Measurements from ENCODE around the gene ABCC10. TPM values are rescaled to one million over a fixed set of nuclear protein-coding genes. Genes with fewer than 3 reads are reported as not detected.
"Not testable (repeated sequence)": the region's sequence is repeated elsewhere in the genome, so short reads cannot be mapped to it uniquely, and the experiment has no call there.

ABCC10 gene
- total RNA-seq, 1 donor from 2014 or later = 10.6 TPM

DNA sequence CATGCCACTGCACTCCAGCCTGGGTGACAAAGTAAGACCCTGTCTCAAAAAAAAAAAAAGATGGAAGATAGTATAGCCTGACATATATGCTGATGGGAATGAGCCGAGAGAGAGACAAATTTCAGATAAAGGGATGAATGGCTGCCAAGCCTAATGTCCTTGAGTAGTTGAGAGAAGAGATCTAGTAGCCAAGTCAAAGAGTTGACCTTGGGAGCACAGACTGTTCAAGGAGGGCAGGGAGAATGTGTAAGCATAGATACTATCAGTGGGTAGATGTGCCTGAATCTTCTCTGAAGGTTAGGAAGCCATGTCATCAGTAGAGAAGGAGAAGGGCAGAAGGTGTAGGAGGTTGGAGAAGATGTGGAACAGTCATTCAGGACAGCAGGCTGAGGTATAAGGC, 20.0 kb upstream of the ABCC10 start:
- DNase-seq (ENCODE audit: low spot score) = no peak

DNA sequence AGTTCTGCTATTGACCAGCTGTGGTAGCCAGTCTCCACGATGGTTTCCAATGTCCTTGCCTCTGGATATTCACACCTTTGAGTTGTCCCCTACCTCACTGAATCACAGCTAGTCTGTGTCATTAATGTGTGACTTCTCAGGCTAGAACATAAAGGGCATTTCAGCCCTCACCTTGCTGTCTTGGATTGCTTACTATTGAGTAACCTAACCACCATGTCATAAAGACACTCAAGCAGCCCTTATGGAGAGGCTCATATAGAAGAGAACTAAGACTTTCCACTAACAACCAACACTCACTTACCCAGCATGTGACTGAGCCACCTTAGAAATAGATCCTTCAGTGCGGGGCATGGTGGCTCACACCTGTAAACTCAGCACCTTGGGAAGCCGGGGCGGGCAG, 19.1 kb upstream of the ABCC10 start:
- DNase-seq (ENCODE audit: low spot score) = no peak

DNA sequence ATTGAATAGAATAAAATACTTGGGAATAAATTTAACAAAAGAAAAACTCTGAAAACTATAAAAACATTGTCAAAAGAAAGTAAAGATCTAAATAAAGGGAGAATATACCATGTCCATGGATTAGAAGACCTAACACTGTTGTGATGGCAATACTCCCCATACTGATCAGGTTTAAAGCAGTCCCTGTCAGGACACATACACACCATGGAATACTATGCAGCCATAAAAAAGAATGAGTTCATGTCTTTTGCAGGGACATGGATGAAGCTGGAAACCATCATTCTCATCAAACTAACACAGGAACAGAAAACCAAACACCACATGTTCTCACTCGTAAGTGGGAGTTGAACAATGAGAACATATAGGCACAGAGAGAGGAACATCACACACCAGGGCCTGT, 16.6 kb upstream of the ABCC10 start:
- DNase-seq (ENCODE audit: low spot score) = not testable (repeated sequence)

DNA sequence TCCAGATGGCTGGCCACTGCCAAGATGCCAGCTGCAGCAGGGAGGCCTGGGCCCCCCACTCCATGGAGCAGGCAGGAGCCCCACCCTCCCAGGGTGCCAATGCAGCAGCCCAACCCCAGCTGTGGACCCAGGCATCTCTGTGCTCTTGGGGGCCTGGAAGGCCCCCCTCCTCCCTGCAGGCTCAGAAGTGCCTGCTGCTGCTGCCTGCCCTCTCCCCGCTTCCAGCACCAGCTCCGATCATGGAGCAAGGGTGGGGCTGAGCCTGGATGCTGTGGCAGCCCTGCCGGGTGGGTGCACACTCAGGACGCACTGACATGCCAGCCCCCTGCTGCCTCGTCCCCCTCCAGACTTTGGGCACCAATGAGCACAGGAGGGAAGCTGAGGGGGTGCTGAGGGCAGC, 14.8 kb upstream of the ABCC10 start:
- DNase-seq (ENCODE audit: low spot score) = no peak

DNA sequence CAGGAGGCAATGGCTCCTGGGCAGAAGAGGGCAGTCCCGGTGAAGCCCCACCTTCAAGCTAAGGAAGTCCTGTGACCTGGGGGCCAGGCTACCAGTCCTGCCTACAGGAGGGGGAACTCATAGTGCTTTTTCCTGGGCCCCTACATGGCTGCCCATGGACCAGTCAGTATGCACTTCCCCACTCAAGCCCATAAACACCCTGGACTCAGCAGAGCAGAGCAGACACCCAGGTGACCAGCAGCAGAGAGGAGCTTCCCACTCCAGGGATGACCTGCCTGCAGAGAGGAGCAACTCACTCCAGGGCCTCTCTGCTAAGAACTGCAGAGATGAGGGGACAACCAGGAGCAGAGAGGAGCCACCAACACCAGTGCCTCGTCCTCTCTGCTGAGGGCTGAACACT, 14.3 kb upstream of the ABCC10 start:
- no peak for DNase-seq (ENCODE audit: low spot score)

DNA sequence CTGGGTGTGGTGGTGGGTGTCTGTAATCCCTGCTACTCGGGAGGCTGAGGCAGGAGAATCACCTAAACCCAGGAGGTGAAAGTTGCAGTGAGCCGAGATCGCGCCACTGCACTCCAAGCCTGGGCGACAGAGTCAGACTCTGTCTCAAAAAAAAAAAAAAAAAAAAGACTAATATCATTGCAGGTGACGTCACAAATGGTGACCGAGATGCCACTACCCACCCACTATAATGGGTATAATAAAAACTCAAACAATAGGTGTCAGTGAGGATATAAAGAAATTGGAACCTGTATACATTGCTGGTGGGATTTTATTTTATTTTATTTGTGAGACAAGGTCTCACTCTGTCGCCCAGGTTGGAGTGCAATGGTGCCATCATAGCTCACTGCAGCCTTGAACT, 12.1 kb upstream of the ABCC10 start:
- DNase-seq (ENCODE audit: low spot score) = not testable (repeated sequence)

DNA sequence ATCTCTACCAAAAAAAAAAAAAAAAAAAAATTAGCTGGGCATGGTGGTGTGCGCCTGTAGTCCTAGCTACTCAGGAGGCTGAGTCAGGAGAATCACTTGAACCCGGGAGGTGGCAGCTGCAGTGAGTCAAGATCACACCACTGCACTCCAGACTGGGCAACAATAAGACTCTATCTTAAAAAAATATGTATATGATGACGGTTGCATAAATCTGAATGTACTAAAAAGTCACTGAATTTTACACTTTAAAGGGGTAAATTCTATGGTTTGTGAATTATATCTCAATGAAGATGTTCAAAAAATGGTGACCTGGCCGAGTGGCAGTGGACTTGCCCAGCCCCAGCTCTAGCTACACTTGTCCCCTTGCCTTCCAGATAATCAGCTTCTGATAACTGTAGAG, 10.4 kb upstream of the ABCC10 start:
- no peak for DNase-seq (ENCODE audit: low spot score)

DNA sequence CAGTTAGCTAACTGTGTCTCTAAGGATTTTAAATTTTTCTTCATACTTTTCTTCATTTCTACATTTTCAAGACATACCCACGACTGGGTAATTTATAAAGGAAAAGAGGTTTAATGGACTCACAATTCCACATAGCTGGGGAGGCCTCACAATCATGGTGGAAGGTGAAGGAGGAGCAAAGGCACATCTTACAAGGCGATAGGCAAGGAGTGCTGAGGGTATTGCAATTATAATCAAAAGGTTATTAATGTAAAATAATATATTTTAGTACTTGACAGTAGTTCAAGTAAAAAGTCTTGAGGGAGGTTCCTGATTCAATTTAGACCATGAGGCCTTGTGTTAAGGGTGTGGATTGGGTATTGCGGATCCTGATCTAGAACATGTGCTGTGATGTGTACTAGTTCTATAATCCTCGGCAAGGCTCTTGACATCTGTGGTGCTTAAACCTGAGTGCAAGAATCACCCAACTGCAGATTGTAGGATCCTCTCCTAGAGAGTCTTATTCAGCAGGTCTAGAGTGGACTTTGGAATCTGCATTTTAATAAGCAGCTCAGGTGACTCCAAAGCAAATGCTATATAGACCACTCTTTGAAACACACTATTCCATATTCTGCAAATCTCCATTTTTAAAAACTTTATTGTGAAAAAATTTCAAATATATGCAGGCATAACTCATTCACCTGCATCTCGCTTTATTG, 7.2 kb upstream of the ABCC10 start:
- no peak for DNase-seq (ENCODE audit: low spot score)

DNA sequence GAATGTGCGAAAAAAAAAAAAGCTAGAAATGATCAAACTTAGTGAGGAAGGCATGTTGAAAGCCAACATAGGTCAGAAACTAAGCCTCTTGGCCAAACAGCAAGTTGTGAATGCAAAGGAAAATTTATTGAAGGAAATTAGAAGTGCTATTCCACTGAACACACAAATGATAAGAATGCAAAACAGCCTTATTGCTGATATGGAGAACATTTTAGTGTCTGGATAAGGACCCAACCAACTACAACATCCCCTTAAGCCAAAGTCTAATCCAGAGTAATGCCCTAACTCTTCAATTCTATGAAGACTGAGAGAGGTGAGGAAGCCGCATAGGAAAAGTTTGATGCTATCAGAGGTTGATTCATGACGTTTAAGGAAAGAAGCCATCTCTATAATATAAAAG, 5.5 kb upstream of the ABCC10 start:
- DNase-seq (ENCODE audit: low spot score) = no peak

DNA sequence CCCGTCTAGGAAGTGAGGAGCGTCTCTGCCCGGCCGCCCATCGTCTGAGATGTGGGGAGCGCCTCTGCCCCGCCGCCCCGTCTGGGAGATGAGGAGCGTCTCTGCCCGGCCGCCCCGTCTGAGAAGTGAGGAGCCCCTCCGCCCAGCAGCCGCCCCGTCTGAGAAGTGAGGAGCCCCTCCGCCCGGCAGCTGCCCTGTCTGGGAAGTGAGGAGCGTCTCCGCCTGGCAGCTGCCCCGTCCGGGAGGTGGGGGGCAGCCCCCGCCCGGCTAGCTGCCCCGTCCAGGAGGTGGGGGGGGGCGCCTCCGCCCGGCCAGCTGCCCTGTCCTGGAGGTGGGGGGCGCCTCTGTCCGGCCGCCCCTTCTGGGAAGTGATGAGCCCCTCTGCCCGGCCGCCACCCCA, 2.3 kb upstream of the ABCC10 start:
- not testable (repeated sequence) for DNase-seq (ENCODE audit: low spot score)

DNA sequence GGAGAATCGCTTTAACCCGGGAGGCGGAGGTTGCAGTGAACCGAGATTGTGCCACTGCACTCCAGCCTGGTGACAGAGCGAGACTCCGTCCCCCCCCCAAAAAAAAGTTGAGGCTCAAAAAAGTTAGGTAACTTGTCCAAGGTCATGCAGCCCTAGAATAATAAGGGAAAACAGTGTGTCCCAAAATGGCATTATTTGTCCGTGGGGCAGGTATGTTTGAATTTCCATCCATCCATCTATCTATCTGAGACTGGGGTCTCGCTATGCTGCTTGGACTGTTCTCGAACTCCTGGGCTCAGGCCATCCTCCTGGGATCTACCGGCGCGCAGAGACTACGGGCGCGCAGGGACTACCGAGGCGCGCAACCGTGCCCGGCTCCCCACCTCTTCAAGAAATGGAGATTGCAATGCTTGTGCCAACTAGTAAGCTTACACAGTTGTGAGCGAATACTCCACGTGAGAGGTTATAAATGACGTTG, 374 bp upstream of the ABCC10 start:
- no peak for DNase-seq (ENCODE audit: low spot score)

DNA sequence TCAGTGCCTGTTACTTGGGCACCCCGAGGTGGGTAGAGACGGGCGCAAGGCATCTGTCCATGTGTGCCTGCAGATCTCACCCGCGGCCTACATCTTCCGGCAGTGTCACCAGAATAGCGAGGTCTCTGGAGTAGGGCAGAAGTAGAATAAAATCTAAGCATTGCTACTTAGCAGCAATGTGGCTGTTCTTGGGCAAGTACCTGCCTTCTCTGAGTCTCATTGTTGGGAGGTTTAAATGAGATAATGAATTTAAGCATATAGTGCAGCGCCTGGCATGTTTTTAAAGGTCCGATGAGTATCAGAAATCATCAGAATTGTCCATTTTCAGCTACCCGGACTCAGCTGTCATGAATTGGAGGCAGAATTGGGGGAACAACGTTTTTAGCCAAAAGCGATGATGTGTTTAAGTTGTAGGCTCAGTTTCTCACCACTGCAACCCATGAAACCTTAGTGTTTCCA, 800 bp downstream of the ABCC10 start:
- DNase-seq (ENCODE audit: low spot score) = no peak

DNA sequence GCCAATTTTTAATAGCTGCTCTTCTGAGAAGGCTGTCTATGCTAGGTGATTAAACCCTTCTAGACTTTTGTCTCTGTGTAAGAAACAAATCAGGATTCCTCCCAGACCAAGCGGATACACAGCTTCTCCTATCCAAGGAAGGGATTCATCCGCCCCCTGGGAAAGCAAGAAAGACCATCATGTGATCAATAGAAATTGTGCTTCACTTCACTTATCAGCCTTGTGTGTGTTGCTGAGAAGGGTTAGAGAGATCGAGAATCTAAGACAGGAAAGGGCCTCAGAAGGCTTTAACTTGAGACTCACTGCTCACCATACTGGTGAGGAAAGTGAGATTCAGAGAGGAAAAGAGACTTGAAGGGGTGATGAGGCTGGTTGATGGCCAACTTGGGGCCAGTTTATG, 1.5 kb downstream of the ABCC10 start:
- no peak for DNase-seq (ENCODE audit: low spot score)

DNA sequence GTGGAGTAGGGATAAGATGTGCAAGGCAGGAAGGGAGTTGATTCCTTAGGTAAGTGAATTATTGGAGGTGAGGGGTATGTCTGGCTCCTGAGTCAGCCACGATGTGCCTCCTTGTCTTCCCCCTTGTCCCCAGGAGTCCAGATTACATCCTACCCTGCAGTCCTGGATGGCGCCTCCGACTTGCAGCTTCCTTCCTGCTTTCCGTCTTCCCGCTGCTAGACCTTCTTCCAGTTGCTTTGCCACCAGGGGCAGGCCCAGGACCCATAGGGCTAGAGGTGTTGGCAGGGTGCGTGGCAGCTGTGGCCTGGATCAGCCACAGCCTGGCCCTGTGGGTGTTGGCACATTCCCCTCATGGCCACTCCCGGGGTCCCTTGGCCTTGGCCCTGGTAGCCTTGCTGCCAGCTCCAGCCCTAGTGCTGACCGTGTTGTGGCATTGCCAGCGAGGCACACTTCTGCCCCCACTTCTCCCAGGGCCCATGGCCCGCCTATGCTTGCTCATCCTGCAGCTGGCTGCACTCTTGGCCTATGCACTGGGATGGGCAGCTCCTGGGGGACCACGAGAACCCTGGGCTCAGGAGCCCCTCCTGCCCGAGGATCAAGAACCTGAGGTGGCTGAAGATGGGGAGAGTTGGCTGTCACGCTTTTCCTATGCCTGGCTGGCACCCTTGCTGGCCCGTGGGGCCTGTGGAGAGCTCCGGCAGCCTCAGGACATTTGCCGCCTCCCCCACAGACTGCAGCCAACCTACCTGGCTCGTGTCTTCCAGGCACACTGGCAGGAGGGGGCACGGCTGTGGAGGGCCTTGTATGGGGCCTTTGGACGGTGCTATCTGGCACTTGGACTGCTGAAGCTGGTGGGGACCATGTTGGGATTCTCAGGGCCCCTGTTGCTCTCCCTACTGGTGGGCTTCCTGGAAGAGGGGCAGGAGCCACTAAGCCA, 4.9 kb downstream of the ABCC10 start:
- DNase-seq (ENCODE audit: low spot score) = no peak

DNA sequence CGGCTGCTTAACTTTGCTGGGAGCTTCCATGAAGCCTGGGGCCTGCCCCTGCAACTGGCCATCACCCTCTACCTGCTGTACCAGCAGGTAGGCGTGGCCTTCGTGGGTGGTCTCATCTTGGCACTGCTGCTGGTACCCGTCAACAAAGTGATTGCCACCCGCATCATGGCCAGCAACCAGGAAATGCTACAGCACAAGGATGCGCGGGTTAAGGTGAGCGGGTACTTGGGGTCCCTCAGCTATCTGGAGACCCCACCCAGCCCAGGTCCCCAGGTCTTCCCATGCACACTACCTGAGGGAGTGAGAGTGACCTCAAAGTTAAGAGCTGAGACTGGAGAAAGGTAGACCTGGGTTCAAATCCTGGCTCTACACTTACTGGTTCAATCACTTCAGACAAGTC, 5.8 kb downstream of the ABCC10 start:
- no peak for DNase-seq (ENCODE audit: low spot score)

DNA sequence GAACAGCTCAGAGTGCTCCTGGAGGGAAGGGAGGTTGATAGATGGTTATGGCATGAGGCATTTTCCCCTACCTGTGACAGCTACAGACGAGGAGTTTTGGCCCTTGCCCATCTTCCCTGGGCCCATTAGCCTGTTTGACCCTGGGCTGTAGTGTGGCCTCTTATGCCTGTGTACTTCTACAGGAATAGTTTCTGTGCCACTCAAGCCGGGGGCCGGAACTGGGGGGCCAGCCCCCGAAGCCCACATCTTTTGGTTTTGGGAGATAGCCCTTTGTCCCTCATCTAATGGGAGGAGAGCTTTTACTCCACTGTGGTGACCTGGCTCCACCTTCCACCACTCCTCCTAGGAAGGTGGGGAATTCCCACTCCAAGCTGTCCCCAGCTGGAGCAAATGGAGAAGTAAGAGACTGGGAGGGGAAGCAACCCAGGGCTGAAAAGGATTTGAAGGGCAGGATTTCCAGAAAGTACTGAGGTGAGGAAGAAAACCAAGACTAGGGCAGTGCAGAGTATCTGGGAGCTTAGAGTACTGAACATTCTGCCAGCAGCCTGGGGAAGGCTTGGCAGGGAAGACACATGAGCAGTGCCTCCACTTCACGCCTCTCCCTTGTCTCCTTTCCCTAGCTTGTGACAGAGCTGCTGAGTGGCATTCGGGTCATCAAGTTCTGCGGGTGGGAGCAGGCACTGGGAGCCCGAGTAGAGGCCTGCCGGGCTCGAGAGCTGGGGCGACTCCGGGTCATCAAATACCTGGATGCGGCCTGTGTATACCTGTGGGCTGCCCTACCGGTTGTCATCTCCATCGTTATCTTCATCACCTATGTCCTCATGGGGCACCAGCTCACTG, 6.9 kb downstream of the ABCC10 start:
- DNase-seq (ENCODE audit: low spot score) = no peak

DNA sequence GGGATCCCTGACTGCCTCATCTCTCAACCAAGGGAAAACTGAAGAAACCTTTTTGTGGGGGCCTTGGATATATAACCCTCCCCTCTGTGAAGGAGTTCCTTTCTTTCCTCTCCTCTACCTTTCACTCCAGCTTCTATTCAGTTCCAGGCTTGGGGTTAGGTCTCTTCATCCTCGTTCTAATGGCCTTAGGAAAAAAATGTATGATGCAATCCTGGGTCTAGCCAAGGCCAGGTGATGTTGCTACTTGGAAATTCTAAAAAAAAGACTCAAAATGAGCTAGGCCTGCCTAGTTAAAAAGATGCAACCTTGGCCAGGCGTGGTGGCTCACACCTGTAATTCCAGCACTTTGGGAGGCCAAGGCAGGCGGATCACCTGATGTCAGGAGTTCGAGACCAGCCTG, 7.6 kb downstream of the ABCC10 start:
- no peak for DNase-seq (ENCODE audit: low spot score)

DNA sequence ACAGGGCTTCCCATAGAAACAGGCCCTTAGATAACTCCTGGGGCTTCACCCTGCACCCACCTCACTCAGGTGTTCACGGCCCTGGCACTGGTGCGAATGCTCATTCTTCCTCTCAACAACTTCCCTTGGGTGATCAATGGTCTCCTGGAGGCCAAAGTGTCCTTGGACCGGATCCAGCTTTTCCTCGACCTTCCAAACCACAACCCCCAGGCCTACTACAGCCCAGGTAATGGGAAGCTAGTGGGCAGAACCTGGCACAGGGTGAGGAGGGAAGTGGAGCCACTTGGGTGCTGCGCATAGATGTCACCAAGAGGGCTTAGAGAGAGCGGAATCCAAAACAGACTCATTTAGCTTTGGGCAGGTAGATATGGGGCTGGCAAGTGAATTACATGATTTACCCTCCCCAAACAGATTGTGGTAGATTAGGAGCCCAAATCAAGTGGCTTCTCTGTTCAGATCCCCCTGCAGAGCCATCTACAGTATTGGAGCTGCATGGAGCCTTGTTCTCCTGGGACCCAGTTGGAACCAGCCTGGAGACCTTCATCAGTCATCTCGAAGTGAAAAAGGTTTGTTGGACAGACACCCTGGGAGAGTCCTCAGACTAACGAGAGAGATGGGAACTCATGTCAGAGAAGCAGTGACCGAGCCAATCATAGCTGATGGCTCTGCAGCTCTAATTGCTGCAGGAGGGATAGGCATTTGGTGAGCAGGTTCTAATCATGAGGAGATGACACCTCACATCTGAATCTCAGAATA, 8.5 kb downstream of the ABCC10 start:
- DNase-seq (ENCODE audit: low spot score) = no peak

DNA sequence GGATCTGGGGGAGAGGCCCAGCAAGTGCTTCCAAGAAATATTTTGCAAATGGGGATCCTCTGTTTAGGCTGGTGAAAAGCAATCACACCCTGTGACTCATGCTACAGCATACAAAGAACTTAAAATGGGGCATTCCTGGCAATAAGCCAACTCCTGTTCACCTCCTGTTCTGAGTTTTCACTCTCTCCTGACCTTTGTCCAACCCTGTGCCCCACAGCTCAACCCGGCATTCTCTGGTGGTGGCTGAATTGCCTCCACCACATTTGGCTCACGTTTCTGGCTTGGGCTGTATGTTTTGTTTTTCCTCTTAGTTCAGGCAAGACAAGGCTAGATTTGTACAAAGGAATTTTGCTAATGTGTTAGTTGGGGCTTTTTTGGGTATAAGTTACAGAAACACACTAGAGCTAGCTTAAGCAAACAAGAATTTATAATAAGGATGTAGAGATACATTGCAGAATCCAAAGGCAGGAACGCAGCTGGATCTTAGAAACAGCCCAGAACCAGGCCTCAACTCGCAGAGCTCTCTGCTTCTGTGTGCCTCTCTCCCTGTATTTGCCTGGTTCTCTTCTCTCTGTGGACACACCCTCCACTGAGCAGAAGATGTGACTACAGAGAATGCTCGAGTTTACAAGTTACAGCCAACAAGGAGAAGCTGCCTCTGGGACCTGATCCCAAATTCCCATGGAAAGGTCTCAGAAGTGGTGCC, 9.4 kb downstream of the ABCC10 start:
- peak; percentile 83 for DNase-seq (ENCODE audit: low spot score)

DNA sequence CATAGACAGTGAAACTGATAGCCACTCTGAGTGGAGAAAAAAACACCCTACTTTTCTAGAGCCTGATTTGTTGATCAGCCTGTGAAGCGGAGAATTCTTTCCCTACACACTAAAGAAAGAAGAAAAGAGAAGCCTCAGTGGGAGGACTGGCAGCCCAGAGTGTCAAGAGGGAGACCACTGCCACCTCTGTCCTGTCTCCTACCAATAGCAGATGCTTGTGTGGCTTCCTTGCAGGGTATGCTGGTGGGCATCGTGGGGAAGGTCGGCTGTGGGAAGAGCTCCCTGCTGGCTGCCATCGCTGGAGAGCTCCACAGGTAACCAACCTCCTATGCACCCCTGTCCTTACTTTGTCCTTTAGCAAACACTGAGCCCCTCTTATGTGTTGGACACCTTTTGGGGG, 10.4 kb downstream of the ABCC10 start:
- DNase-seq (ENCODE audit: low spot score) = no peak

DNA sequence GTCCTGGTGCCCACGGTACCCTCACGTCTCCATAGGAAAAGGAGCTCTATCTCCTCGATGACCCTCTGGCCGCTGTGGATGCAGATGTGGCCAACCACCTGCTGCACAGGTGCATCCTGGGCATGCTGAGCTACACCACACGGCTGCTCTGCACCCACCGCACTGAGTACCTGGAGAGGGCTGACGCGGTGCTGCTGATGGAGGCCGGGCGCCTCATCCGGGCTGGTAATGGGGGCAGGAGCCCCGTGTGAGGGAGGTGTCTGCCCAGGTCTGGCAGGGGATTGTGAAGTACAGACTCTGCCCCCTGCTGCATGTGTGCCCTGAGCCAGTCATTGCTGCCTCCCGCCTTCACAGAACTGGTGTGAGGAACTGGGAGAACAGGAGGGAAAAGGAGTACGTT, 15.6 kb downstream of the ABCC10 start:
- no peak for DNase-seq (ENCODE audit: low spot score)

Measured in umbilical cord (tissue), 2 donors.